A375 (cell line): ENCODE data around the gene GPRC5B. TPM values are rescaled to one million over a fixed set of nuclear protein-coding genes. Genes with fewer than 3 reads are reported as not detected.

Experiments
- small RNA-seq: library from RNA; depleted of rRNA; stranded (forward); fragments of <200 nt; gene quantifications from one replicate; pipeline ENCODE3, GENCODE V24; 2014
- total RNA-seq: library from RNA; depleted of rRNA; stranded (reverse); fragments of >200 nt; shearing (Covaris generic); gene quantifications from 2 replicates; pipeline ENCODE4 v1.2.3, GENCODE V29; 2014; rRNA removed

GPRC5B gene
- total RNA-seq: 1.0 and 2.2 TPM in 2 replicates

DNA sequence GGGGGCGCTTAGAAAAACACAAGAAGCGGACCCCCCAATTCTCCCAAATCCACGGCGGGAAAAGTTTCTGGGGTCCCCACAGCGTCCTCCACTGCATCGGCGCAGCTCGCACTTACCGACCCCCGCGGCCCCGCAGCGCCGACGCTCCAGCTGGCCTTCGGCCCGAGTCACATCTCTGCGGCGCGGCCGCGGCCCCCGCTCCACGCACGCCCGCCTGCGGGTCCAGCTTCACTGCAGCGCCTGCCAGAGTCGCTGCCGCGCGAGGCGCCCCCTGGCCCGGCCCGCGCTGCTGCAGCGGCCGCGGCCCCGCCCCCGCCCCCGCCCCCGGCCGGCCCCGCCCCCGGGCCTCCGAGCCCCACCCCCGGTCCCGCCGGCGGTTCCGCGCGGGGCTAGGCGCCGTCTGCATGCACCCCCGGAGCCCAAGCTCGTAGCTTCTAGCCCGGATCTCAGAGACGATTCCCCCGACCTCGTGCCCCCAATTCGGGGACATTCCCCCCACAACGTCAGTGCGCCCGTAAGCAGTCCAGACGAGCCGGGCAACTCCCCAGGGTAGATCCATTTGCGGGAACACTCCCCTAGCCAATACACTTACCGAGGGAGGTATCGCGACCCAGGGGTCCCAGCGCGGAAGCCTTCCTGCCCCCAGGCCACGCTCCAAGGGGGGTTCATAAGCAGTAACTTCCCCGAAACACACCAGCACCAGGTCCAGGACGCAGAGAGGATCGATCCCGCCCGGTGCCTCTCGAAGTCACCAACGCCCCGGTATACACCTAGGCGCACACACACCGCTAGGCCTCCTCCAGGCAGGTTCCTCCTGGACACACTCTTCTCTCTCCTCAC is at the start of gene GPRC5B:
GPRC5B (minus strand) TSS at position 238 of the 840 bp plus-strand sequence. CDS start 12,003 bp downstream, outside the sequence.

Small RNAs within 50 kb of the gene (small RNA-seq; reads per million reads assigned to genes)
- gene LARP7P2: not detected

Other genes with a start within 250 kb of the GPRC5B start
- gene KNOP1, start 166.6 kb downstream of the GPRC5B start, total RNA-seq: 49.8 and 53.0 TPM in 2 replicates
- 3.1 and 8.3 TPM in 2 replicates for gene IQCK, start 166.6 kb downstream of the GPRC5B start, total RNA-seq
- not detected in 2 replicates for gene GPR139, start 189.0 kb upstream of the GPRC5B start, total RNA-seq